GM21723 (cell line): ENCODE measurements around the gene XAGE3.
"Not testable (repeated sequence)": the region's sequence is repeated elsewhere in the genome, so short reads cannot be mapped to it uniquely, and the experiment has no call there.

Experiments
- ATAC-seq: cut with Tn5 transposase; IDR thresholded peaks from one replicate; pipeline ENCODE4 v1.9.1; 2021; ENCODE audit warnings: mild to moderate bottlenecking, moderate library complexity; ENCODE audit not compliant: unreplicated experiment

Gene XAGE3

GRCh38 chrX:52843619-52844018 lies 24.3 kb downstream of the XAGE3 start:
- not testable (repeated sequence) for ATAC-seq

GRCh38 chrX:52839137-52839536 lies 28.7 kb downstream of the XAGE3 start:
- no peak for ATAC-seq

- ATAC-seq, result no peak
Measured at GRCh38 chrX:52830551-52830950, 37.3 kb downstream of the XAGE3 start.

- no peak for ATAC-seq
Measured at GRCh38 chrX:52824608-52825007, 43.3 kb downstream of the XAGE3 start.

GRCh38 chrX:52821079-52821760 lies 46.7 kb downstream of the XAGE3 start:
- no peak for ATAC-seq

GRCh38 chrX:52819788-52820187 lies 48.1 kb downstream of the XAGE3 start:
- ATAC-seq, result no peak
